Superior temporal gyrus (tissue), 1 donor: Measurements from ENCODE around the gene USP3.

Experiments
- DNase-seq: peaks from one replicate; pipeline ENCODE4 v3.0.0-alpha.2; 2016; ENCODE audit errors: extremely low spot score

Gene USP3, protein sequence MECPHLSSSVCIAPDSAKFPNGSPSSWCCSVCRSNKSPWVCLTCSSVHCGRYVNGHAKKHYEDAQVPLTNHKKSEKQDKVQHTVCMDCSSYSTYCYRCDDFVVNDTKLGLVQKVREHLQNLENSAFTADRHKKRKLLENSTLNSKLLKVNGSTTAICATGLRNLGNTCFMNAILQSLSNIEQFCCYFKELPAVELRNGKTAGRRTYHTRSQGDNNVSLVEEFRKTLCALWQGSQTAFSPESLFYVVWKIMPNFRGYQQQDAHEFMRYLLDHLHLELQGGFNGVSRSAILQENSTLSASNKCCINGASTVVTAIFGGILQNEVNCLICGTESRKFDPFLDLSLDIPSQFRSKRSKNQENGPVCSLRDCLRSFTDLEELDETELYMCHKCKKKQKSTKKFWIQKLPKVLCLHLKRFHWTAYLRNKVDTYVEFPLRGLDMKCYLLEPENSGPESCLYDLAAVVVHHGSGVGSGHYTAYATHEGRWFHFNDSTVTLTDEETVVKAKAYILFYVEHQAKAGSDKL

DNA sequence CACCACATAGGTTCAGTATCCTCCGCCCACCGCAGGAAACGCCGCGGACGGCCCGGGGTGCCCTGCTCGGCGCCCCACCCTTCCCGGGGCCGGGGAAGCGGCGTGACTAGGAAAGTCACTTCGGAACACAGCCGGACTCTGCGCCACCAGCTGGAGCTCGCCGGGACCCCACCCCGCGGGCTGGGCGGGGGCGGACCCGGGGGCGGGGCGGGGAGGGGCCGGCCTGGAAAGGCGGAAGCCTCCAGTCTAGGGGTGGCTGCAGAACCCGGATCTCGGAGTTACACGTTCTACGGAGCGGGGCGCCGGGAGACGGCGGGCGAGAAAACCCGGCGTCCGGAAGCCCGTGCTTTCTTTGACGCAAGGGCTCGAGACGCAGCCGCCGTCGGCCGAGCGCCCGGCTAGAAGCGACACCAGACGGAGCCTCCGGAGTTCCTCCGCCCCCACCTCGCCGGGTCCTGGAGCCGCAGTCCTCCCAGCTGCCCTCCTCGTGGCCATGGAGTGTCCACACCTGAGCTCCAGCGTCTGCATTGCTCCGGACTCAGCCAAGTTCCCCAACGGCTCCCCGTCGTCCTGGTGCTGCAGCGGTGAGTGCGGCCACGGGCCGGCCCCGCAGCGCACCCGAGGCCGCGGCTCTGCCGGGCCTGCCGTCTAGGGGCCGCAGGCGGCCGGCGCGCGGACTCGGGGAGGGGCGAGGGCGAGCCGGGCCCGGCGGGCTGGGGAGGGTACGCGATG, at the start of gene USP3:
Gene USP3, plus strand, starts transcription at position 347 of the 732 bp plus-strand sequence. Its CDS starts 147 bp downstream, at position 494.
- peak; percentile 93 for DNase-seq

DNA sequence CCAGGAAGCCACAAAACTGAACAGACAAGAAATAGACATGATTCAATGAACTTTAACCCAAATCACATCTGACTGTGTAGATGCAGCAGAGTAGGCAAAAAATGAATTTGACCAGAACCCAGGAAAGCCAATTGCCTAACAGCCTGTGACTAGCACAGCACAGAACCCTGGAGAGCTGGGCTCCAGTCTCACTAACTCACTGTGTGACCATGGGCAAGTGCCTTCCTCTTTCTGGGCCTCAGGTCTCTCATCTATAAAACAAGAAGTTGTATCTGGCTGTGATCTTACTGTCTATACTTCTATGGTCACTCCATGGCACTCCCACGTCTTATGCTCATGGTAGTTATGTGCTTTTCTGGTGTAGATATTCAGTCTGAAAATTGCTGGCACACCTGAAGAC, 48.1 kb upstream of the USP3 start:
- DNase-seq, result no peak

DNA sequence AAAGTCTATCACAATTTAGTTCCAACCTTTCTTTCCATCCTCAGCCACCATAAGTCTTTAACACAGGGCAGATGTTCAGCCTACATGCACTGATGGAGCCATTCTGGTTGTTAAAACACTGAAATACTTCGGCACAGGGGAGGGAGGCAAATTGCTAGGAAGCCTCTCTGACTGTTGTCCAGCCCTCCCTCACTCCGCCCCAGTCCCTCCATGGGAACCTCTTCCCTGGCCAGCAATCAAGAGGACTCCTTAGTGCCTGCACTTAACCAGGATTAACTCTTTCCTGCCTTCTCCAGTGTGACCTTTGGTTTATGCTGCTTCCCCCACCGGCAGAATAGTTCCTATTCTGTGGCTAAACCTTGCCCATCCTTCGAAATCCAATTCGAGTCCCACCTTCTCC, 47.0 kb upstream of the USP3 start:
- DNase-seq, result no peak

DNA sequence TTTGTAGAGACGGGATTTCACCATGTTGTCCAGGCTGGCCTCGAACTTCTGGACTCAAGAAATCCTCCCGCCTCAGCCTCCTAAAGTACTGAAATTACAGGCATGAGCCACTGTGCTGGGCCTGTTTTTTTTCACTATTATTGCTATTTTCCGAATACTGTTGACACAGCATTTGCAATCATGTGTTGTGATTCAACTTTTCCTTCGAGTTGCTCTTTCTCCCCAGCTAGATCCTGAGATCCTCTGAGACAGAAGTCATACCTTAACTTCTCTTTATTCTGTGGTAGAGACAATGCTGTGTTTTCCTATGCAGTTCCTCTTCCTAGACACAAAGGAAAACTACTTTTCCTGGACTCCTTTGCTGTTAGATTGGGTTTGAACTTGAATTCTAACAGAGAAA, 46.4 kb upstream of the USP3 start:
- no peak for DNase-seq

DNA sequence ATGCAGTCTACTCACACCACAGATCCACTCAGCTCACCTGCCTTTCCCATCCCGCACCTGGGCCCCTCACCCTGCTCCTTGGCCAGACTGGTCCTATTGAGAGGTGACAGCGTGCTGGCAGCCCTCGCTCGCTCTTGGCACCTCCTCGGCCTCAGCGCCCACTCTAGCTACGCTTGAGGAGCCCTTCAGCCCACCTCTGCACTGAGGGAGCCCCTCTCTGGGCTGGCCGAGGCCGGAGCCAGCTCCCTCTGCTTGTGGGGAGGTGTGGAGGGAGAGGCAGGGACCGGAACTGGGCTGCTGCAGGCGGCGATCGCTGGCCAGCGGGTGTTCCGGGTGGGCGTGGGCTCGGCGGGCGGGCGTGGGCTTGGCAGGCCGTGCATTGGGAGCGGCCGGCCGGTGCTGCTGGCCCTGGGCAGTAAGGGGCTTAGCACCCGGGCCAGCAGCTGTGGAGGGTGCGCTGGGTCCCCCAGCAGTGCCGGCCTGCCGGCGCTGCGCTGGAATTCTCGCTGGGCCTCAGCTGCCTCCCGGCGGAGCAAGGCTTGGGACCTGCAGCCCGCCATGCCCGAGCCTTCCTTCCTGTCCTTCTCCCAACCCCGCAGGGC, 45.5 kb upstream of the USP3 start:
- no peak for DNase-seq

DNA sequence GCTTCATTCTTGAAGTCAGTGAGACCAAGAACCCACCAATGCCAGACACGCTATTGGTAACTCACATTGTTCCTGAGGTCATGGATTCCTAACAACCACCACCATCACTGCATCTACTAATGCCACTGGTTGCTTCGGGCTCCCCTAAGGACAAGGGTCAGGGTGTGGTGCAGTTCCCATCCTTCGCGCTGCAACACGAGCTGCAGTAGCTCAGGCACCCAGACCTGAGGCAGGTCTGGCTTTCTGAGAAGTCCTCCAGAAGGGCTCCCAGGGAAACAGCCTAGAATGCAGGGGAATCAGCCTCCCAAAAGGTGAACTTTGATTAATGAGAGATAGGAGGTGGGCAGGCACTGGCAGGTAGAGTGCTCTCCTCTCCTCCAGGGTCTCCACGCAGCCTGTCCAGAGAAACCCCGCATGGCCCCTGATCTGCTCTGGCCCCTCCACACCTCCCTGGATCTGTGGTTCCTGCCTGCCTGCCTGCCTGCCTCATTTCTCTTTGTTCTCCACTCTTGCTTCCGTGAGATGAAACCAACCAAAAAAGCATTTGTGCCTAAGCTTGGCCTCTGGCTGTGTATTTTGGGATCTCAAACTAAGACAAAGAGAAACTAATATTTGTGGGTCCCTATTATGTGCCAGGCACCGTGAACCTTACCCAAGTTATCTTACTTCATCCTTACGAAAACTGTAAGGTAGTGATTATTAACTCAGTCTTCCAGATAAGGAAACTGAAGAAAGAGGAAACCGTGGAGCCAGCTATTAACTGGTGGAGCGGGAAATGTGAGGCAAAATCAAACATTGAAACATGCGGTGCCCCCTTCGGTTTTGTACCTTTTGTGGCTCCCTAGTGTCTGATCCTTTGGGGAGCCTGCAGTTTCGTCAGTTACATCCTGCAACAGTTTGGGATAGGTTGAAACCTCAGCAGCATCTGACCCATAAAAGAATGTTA, 43.9 kb upstream of the USP3 start:
- DNase-seq, result no peak

DNA sequence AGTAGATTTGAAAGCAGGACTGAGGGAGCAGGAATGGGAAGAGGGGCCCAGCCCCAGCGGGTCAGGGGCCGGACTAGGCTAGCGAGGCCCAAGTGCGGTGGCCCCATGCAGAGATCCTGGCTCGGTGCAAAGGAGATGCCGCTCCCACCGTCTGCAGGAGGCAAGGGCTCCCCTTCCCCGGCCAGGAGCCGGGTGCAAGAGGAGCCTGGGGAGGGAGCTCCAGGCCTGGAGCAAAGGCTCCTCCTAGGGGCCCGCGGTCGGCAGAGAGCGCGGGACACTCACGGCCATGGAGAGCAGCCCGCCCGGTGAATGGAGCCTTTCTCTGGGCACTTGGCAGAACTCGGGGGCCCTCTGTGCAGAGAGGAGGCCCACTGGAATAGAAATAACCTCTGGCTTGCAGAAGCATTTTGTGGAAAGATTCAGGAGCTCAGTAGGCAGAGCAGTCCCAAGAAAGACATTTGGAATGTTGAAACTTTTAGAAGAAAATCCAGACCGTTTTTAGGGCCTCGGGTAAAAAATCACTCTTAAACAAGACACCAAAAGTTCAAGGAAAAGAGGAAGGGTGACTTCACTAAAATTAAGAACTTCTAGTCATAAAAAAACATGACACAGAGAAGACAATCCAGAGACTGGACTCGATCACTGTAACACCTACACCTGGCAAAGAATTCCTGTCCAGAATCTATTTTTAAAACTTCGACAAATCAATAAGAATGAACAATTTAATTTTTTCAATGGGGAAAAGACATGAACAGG, 43.0 kb upstream of the USP3 start:
- DNase-seq, result no peak

DNA sequence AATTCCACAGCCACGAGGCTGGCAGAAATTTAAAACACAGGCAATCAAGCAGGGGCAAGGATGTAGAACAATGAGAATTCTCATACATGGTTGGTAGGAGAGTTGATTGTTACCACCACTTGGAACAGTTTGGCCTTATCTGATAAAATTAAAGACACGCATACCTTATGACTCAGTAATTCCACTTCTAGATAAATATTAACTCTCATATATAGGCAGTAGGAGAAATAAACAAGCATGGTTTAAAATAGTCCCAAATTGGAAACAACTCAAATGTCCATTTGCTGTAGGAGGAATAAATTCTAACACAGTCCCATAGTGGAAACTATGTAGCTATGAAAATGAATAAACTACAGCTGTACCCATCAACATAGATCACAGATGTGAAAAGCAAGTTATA, 42.3 kb upstream of the USP3 start:
- DNase-seq, result no peak

DNA sequence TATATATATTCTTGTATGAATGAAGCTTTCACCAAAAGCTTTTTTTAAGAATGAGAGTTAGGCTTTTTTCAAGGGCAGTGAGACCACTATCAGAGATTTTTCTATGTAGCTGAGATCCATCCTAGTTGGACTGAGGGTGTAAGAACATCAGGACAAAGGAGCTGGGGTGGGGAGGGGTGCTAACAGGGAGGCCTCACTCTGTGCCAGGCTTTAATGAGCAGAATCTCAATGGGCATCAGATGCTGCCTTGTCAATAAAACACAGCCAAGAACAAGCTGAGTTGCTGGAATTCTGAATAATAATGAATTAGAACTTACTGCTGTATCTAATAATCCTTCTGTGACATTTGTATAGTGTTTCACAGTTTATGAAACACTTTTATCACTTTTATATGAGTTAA, 41.4 kb upstream of the USP3 start:
- DNase-seq, result no peak

DNA sequence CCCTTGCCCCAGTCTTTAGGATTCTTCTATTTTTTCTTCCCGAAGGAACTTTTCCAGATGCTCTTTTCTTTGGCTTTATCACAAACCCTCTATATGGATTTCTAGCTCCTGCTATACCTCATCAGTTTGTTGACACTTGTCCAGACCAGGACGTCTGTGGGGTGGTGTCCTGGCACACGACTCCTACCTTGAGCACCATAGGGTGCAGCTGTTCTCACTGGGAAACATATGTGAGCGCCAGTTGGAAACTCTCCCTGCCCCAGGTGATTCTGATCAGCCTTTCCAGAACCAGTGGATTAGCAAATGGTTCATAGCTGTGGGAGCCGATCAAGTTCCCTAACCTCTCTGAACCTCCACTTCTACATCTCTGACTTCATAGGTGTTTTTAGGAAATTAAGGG, 40.6 kb upstream of the USP3 start:
- no peak for DNase-seq

DNA sequence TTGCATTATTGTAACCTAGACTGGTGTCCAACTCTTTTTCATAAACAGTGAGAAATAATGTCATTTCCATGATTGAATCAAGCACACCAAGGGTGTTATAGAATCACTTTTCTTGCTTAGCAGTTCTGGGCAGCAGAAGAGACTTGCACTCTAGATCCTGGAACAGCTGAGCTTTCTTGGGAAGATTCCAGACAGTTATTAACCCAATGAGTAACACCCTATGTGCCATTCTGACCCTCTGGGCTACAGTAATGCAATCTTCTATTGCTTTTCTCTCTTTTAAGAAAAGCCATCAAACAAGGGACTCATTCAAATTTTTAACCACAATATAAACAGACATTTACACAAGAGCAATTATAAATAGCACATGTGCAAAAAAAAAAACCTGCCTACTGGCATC, 39.3 kb upstream of the USP3 start:
- DNase-seq, result peak; percentile 53

DNA sequence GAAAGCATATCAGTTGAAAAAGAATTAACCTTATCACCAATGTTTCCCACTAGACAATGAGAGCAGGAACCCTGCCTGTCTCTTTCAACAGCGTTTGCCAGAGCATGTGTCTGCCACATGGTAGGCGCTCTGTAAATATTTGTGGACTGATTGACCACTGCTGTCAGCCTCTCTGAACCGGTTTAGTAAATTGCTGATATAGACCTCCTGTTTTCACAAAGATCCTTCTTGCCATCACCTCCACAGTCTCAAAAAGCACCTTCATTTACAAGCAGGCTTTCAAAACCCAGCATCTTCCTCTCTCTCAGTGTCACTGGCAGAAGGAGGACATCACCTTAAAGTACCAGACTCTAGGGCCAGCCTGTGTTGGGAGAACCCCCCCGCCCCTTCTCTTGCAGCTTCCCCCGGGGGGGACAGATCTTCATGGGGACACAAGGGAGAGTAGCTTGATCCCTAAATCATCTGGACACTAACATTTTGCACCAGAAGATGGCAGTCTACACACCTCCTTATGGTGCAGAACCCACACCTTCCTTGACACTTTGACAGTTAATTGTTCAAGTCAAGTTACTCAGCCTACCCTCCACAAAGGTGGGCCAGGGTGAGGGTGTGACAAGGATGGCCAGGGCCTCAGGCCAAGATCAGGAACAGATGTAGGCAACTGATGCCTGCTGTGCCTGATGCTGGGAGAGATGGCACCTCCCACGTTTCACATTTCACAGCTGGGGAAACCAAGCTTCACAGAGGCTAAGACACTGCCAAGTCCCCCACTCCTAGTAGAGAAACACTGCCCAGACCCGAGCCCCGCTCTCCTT, 37.8 kb upstream of the USP3 start:
- peak; percentile 77 for DNase-seq

DNA sequence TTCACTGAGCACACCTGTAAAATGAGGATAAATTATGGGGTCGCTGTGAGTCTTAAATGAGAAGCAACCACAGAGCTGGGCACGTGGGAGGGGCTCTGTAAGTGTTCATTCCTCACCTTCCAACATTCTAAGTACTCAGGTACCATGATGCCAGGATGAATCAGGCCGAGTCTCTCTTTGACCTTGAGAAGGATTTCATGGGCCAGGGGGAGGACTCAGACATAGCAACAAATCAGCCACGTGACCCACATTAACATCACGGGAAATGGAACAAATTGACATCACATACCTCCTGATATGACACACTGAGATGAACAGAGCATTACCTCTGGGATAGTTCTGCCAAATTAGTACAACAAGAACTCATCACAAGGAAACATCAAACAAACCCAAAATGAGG, 35.2 kb upstream of the USP3 start:
- DNase-seq, result no peak

DNA sequence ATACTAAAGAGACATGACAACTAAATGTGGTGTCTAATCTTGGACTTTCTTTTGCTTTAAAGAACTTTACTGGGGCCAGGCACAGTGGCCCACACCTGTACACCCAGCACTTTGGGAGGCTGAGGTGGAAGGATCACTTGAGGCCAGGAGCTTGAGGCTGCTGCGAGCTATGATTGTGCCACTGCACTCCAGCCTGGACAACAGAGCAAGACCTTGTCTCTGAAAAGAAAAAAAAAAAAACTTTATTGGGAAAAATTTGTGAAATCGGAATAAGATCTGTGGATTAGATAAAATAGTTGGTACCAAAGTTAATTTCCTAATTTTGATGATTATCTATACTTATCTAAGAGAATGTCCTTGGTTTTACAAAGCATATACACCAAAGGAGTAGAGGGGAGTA, 34.4 kb upstream of the USP3 start:
- no peak for DNase-seq

DNA sequence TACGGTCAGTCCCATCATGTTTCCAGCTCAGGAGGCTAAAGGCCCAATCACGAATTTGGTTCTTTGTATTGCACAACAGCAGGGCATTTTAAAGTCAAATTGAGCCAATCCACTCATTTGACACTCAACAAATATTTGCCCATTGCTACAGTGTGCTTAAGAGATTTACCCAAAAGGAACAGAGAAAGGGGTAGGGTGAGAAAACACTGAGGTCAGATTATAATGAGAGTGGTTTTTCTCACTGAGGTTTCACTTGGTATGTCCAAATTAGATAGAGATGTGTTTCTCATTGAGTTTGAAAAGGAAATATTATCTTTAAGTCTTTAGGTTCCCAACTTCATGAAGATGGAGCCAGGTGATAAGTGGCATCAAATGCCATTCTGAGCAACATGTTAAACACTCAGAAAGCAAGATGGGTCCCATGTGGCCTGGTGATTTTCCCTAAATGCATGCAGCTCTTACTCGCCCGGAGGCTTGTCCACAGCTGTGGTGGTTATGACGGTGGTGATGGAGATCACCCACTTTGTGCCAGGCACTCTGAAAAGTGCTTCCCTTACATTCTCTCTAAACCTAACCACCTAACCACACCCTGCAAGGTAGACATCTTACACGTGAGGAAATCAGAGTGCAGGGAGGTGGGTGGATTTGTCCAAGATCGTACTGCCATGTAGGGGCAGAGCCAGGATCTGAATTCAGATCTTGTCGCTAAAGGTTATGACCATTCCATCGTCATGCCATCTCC, 31.2 kb upstream of the USP3 start:
- no peak for DNase-seq

DNA sequence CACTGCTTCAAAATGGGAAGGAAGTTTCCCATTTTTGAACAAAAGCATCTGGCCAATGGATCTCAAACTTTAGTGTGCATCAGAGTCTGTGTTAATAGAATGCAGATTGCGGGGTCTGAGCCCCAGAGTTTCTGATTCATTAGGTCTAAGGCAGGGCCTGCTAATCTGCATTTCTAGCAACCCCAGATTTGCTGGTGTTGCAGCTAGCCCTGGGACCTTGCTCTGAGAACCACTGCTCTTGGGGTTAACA, 30.7 kb upstream of the USP3 start:
- DNase-seq, result no peak

DNA sequence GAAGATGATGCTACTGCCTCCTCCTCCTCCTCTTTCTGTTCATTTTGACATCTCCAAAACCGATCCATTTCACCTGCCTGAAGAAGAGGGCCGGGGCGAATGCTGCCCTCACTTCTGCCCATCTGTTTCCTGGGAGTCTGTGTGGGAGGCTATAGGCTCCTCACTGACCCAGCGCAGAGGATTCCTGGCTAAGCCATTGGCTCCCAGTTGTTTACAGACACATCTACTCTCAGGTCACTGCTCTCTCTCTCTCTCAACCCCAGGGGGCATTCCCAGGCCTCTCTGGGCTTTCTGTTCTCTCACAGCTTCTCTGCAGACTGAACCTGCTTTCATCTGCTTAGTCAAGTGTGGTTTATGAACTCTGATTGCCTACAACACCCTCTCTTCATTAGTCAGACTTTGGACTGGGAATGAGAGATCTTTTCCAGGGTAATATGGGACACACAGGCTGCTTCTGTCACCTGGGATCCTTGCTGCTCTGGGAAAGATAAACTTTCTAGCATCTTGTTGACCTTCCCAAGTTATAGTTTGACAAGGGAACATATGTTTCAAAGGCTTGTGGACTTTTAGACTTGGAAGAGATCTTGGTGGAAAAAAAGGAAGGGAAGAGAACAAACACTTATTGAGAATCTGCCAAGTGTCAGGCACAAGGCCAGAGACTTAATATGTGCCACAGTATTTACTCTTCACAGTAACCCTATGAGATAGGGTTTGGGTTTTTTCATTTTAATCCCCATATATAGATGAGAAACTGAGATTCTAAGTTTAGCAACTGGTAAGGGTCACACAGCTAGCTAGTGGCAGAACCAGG, 30.2 kb upstream of the USP3 start:
- no peak for DNase-seq

DNA sequence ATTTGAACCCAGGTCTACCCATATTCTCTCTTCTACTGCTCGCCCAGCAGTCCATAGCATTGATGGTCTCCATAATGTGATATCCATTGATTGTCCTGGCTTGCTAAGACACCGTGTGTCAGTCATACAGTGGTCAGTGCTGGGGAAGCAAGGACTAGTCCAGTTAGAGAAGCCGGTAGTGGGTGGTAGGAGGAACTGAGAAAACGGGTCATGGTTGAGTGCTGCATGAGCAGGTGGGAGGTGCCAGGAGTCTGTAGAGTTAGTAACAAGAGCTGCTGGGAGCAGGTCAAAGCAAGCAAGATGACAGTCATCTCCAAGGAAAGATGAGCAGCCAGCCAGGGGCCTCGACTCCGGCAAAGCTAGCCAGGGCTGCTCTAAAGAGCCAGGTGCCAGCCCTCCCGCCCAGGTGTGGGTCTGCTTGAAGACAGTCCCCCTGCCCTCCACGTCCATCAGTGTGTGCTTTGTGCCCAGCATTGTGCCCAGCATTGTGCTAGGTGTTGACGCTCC, 29.5 kb upstream of the USP3 start:
- DNase-seq, result no peak
